Endometrial microvascular endothelial cells (primary cell): Measurements from ENCODE around the gene AHCTF1. TPM values are rescaled to one million over a fixed set of nuclear protein-coding genes. Genes with fewer than 3 reads are reported as not detected.

ENCODE experiments used
- in situ Hi-C: cut with HindIII; loops from 2 replicates; pipeline ENCODE4 v1.10.0; 2017; ENCODE audit warnings: low sequenced_read_pairs, low pct_unique_long_range_greater_than_20kb; ENCODE audit errors: inconsistent ontology term
- total RNA-seq: library from RNA; depleted of rRNA; stranded (reverse); fragments of >200 nt; gene quantifications from one replicate; pipeline ENCODE4 v1.2.3, GENCODE V29; 2015; ENCODE audit errors: inconsistent ontology term

AHCTF1 gene
- total RNA-seq, 1 donor from 2014 or later = 26.5 TPM

GRCh38 chr1:246809473-246809872 lies 122.3 kb downstream of the AHCTF1 start:
- in situ Hi-C loops = no loop called here

GRCh38 chr1:246805135-246805716 lies 126.5 kb downstream of the AHCTF1 start:
- in situ Hi-C loops = no loop called here

- in situ Hi-C loops = no loop called here
Observed at GRCh38 chr1:246803883-246804282, 127.9 kb downstream of the AHCTF1 start.

GRCh38 chr1:246803373-246803772 lies 128.4 kb downstream of the AHCTF1 start:
- in situ Hi-C loops = no loop called here

GRCh38 chr1:246801241-246802020 lies 130.3 kb downstream of the AHCTF1 start:
- in situ Hi-C loops = no loop called here

GRCh38 chr1:246800756-246801155 lies 131.0 kb downstream of the AHCTF1 start:
- in situ Hi-C loops = no loop called here

- in situ Hi-C loops = no loop called here
Observed at GRCh38 chr1:246800356-246800755, 131.4 kb downstream of the AHCTF1 start.

- in situ Hi-C loops = no loop called here
Observed at GRCh38 chr1:246798606-246799496, 132.9 kb downstream of the AHCTF1 start.

- in situ Hi-C loops = no loop called here
Observed at GRCh38 chr1:246798107-246798506, 133.6 kb downstream of the AHCTF1 start.

GRCh38 chr1:246797597-246797996 lies 134.2 kb downstream of the AHCTF1 start:
- in situ Hi-C loops = no loop called here

GRCh38 chr1:246797157-246797556 lies 134.6 kb downstream of the AHCTF1 start:
- in situ Hi-C loops = no loop called here

- in situ Hi-C loops = no loop called here
Observed at GRCh38 chr1:246795906-246796694, 135.6 kb downstream of the AHCTF1 start.

- in situ Hi-C loops = no loop called here
Observed at GRCh38 chr1:246794828-246795671, 136.7 kb downstream of the AHCTF1 start.

- in situ Hi-C loops = no loop called here
Observed at GRCh38 chr1:246794048-246794827, 137.5 kb downstream of the AHCTF1 start.

- in situ Hi-C loops = no loop called here
Observed at GRCh38 chr1:246793356-246793896, 138.3 kb downstream of the AHCTF1 start.

GRCh38 chr1:246792603-246793002 lies 139.1 kb downstream of the AHCTF1 start:
- in situ Hi-C loops = no loop called here

GRCh38 chr1:246791303-246791918 lies 140.3 kb downstream of the AHCTF1 start:
- in situ Hi-C loops = no loop called here
